PC-3 (cell line): ENCODE results near the gene ZNF615.

Experiments used
- CTCF ChIP-seq: fragments of 300-600 bp; sonication (generic); conservative IDR thresholded peaks from 2 replicates; pipeline ENCODE4 v1.5.1; 2017; ENCODE audit warnings: antibody characterized with exemption, low read depth, mild to moderate bottlenecking, low read length
- EZH2phosphoT487 ChIP-seq: fragments of 300-600 bp; sonication (generic); IDR thresholded peaks from 2 replicates; pipeline ENCODE4 v1.6.1; 2018; ENCODE audit warnings: mild to moderate bottlenecking, antibody characterized with exemption, low read length, borderline replicate concordance

- TF ChIP-seq EZH2phosphoT487: no peak
- TF ChIP-seq CTCF: no peak
These were observed 24.6 kb downstream of the ZNF615 start for GRCh38 chr19:51983361-51983760.
